ENCODE results near the gene IQSEC1. TPM values are rescaled to one million over a fixed set of nuclear protein-coding genes. Genes with fewer than 3 reads are reported as not detected.

IQSEC1 gene
- total and polyA plus RNA-seq, 9 of the 15 experiments (the other 6 are each of a cell fraction or from before 2014, with no cell fraction given) = 0.56 to 39.0 (median 6.8) TPM

DNA sequence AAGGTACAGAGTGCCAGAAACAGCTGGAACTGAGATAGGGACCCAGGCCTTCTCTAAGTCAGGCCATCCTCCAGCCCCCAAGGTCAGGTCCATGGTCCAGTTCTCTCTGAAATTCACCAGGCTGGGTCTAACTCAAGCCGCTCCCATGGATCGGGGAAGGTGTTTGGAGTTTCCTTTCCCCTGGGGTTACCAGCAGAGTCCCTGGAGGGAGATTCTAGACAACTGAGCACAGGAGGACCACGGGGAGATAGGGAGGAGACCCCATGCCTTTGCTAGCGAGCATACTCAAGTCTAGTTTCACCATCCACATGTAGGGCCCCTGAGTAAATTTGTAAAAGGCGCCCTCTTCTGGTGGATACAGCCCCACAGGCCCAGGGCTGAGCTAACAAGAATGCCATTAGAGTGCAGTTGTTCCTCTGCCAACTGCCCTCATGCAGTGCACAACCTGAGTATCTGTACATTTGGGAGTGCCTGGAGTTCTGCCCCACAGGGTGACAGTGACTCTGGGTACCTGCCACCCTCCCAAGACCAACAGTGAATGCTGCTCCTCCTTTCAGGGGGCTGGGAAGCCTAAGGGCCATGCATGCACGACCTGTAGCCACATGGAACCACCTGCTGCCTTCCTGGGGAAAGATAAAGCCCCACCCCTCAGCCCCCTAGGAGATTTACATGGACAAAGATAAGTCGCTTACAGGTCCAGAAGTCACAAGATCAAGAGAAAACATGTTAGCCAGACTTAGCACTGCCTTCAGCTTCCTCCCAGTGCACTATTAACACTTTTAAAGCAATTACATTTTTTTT lies 89.0 kb downstream of the IQSEC1 start (continued):
- TF ChIP-seq, protein P1, sequence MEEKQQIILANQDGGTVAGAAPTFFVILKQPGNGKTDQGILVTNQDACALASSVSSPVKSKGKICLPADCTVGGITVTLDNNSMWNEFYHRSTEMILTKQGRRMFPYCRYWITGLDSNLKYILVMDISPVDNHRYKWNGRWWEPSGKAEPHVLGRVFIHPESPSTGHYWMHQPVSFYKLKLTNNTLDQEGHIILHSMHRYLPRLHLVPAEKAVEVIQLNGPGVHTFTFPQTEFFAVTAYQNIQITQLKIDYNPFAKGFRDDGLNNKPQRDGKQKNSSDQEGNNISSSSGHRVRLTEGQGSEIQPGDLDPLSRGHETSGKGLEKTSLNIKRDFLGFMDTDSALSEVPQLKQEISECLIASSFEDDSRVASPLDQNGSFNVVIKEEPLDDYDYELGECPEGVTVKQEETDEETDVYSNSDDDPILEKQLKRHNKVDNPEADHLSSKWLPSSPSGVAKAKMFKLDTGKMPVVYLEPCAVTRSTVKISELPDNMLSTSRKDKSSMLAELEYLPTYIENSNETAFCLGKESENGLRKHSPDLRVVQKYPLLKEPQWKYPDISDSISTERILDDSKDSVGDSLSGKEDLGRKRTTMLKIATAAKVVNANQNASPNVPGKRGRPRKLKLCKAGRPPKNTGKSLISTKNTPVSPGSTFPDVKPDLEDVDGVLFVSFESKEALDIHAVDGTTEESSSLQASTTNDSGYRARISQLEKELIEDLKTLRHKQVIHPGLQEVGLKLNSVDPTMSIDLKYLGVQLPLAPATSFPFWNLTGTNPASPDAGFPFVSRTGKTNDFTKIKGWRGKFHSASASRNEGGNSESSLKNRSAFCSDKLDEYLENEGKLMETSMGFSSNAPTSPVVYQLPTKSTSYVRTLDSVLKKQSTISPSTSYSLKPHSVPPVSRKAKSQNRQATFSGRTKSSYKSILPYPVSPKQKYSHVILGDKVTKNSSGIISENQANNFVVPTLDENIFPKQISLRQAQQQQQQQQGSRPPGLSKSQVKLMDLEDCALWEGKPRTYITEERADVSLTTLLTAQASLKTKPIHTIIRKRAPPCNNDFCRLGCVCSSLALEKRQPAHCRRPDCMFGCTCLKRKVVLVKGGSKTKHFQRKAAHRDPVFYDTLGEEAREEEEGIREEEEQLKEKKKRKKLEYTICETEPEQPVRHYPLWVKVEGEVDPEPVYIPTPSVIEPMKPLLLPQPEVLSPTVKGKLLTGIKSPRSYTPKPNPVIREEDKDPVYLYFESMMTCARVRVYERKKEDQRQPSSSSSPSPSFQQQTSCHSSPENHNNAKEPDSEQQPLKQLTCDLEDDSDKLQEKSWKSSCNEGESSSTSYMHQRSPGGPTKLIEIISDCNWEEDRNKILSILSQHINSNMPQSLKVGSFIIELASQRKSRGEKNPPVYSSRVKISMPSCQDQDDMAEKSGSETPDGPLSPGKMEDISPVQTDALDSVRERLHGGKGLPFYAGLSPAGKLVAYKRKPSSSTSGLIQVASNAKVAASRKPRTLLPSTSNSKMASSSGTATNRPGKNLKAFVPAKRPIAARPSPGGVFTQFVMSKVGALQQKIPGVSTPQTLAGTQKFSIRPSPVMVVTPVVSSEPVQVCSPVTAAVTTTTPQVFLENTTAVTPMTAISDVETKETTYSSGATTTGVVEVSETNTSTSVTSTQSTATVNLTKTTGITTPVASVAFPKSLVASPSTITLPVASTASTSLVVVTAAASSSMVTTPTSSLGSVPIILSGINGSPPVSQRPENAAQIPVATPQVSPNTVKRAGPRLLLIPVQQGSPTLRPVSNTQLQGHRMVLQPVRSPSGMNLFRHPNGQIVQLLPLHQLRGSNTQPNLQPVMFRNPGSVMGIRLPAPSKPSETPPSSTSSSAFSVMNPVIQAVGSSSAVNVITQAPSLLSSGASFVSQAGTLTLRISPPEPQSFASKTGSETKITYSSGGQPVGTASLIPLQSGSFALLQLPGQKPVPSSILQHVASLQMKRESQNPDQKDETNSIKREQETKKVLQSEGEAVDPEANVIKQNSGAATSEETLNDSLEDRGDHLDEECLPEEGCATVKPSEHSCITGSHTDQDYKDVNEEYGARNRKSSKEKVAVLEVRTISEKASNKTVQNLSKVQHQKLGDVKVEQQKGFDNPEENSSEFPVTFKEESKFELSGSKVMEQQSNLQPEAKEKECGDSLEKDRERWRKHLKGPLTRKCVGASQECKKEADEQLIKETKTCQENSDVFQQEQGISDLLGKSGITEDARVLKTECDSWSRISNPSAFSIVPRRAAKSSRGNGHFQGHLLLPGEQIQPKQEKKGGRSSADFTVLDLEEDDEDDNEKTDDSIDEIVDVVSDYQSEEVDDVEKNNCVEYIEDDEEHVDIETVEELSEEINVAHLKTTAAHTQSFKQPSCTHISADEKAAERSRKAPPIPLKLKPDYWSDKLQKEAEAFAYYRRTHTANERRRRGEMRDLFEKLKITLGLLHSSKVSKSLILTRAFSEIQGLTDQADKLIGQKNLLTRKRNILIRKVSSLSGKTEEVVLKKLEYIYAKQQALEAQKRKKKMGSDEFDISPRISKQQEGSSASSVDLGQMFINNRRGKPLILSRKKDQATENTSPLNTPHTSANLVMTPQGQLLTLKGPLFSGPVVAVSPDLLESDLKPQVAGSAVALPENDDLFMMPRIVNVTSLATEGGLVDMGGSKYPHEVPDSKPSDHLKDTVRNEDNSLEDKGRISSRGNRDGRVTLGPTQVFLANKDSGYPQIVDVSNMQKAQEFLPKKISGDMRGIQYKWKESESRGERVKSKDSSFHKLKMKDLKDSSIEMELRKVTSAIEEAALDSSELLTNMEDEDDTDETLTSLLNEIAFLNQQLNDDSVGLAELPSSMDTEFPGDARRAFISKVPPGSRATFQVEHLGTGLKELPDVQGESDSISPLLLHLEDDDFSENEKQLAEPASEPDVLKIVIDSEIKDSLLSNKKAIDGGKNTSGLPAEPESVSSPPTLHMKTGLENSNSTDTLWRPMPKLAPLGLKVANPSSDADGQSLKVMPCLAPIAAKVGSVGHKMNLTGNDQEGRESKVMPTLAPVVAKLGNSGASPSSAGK (IDR thresholded peaks at IDR 0.05) = peak; percentile 73; the same call in 1 of the 2 replicates
- no peak for TF ChIP-seq SLC30A9 (CRISPR knock-in tag; IDR thresholded peaks at IDR 0.05)
- TF ChIP-seq NR1H2 (CRISPR knock-in tag; IDR thresholded peaks at IDR 0.05) = no peak
- no peak for TF ChIP-seq ZNF140 (CRISPR knock-in tag; IDR thresholded peaks at IDR 0.05)
- TF ChIP-seq DMBX1 (CRISPR knock-in tag; IDR thresholded peaks at IDR 0.05; ENCODE audit: borderline replicate concordance) = peak; percentile 46; the same call in 1 of the 2 replicates
- TF ChIP-seq, protein P2, sequence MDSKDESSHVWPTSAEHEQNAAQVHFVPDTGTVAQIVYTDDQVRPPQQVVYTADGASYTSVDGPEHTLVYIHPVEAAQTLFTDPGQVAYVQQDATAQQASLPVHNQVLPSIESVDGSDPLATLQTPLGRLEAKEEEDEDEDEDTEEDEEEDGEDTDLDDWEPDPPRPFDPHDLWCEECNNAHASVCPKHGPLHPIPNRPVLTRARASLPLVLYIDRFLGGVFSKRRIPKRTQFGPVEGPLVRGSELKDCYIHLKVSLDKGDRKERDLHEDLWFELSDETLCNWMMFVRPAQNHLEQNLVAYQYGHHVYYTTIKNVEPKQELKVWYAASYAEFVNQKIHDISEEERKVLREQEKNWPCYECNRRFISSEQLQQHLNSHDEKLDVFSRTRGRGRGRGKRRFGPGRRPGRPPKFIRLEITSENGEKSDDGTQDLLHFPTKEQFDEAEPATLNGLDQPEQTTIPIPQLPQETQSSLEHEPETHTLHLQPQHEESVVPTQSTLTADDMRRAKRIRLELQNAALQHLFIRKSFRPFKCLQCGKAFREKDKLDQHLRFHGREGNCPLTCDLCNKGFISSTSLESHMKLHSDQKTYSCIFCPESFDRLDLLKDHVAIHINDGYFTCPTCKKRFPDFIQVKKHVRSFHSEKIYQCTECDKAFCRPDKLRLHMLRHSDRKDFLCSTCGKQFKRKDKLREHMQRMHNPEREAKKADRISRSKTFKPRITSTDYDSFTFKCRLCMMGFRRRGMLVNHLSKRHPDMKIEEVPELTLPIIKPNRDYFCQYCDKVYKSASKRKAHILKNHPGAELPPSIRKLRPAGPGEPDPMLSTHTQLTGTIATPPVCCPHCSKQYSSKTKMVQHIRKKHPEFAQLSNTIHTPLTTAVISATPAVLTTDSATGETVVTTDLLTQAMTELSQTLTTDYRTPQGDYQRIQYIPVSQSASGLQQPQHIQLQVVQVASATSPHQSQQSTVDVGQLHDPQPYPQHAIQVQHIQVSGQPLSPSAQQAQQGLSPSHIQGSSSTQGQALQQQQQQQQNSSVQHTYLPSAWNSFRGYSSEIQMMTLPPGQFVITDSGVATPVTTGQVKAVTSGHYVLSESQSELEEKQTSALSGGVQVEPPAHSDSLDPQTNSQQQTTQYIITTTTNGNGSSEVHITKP (IDR thresholded peaks at IDR 0.05; ENCODE audit: partially characterized antibody) = peak; percentile 27
- TF ChIP-seq RBM17 (IDR thresholded peaks at IDR 0.05; ENCODE audit: borderline replicate concordance, low read depth, low read length) = no peak
- 0 out of 2 replicates have a peak, but pooled peaks have one; percentile 12 for TF ChIP-seq NR2C2 (CRISPR knock-in tag; IDR thresholded peaks at IDR 0.05)
- no peak for TF ChIP-seq NR2C2 (tag; IDR thresholded peaks at IDR 0.05)
- 0 out of 2 replicates have a peak, but pooled peaks have one; percentile 12 for TF ChIP-seq ZNF23 (CRISPR knock-in tag; IDR thresholded peaks at IDR 0.05)
- no peak for TF ChIP-seq ZNF589 (CRISPR knock-in tag; IDR thresholded peaks at IDR 0.05; ENCODE audit: low read depth)
- TF ChIP-seq TRIM24 (IDR thresholded peaks at IDR 0.05) = 0 out of 4 replicates have a peak, but pooled peaks of 1 of the 2 experiments have one; percentile 9
